GM04503 (cell line): ENCODE data around the gene FKBP1A.

Source experiments
- DNase-seq: peaks from one replicate; pipeline ENCODE4 v3.0.0-alpha.2; 2012; ENCODE audit warnings: low read depth

Gene FKBP1A

DNA sequence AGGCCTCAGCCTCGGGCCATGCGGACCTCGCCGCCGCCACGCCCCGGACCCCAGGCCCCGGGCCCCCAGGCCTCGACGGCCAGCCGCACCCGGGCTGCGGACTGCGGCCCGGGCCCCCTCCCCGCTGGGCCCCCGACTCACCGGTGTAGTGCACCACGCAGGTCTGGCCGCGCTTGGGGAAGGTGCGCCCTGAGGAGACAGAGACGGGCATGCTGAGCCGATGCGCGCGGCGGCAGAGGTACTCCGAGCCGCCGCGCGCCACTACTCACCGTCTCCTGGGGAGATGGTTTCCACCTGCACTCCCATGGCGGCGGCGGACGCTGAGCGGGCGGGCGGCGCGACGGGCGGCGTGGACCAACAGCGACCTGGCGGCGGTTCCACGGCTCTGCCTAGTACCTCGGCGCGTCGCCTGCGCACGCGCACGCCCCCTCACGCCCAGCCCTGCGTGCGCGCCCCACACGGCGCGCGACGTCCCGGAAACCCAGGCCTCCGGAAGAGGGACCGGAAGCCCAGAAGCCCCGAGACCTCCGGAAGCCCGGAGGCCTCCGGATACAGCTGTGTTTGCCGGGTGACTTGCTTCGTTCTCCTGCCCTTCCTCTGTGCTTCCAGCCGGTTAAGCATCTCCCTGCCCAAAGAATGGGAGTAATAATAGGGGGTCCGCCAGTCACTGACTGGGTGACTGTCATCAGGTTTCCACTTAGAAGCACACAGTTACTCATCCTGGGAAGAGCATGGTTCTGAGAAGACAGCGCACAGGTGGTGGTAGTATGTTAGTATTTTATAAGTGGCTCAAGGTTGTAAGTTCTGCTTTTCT lies at the start of gene FKBP1A:
TSS of gene FKBP1A (minus strand) at position 362 of the 814 bp plus-strand sequence. CDS start at position 306, 56 bp downstream.
- DNase-seq = no peak

DNA sequence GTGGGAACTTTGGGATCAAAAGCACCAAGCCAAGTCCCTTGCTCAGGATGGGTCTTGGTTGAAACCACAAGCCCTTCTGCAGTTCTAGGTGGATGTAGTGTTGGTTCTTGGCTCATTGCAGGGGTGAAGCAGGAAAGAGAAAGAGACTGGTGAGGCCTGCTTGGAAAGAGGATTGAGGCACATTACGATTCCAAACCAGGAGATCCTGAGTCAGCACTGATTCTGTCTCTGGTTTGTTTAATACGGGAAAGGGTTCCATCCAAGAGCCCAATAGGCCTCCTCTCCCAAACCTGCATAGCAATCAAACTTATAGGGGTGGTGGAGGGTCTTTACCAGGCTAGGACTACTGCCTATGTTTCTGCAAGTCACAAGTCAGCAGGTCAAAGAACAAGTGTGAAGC lies 49.5 kb upstream of the FKBP1A start:
- no peak for DNase-seq

GRCh38 chr20:1441133-1441532 lies 48.3 kb upstream of the FKBP1A start:
- DNase-seq = no peak

DNA sequence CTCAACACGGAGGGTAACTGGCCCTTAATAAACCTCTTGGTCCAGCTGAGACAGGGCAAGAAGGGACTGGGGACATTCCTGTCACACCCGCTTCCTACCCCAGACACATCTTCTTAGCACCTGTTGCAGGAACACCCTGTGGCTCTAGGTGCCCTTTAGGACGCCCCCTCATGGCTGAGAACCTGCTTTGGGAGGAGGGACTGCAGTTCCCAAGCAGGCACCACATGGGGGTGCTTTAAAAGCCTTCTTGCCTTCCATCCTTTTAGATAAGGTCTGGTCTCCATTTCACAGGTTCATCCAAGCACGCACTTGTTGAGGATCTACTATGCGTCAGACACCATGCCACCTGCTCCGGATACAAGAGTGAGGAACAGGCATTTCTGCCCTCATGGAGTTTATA lies 47.2 kb upstream of the FKBP1A start:
- no peak for DNase-seq

- DNase-seq = no peak
Observed at GRCh38 chr20:1438361-1438760, 45.5 kb upstream of the FKBP1A start.

GRCh38 chr20:1437235-1437904 lies 44.5 kb upstream of the FKBP1A start:
- DNase-seq = no peak

DNA sequence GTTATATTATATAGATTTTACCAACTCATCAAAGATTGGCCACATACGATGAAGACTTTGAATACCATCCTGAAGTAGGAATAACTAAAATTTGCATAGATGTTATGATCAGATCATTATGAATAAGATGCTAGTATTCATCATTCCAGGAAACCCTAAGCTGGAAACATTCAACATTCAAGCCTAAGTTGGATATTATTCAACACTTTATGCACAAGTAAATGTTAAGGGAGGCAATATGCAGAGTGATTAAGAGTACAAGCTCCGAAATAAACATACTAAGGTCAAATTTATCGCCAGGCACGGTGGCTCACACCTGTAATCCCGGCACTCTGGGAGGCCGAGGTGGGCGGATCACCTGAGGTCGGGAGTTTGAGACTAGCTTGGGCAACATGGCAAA lies 43.4 kb upstream of the FKBP1A start:
- no peak for DNase-seq

- DNase-seq = no peak
Observed at GRCh38 chr20:1435337-1435699, 42.5 kb upstream of the FKBP1A start.

DNA sequence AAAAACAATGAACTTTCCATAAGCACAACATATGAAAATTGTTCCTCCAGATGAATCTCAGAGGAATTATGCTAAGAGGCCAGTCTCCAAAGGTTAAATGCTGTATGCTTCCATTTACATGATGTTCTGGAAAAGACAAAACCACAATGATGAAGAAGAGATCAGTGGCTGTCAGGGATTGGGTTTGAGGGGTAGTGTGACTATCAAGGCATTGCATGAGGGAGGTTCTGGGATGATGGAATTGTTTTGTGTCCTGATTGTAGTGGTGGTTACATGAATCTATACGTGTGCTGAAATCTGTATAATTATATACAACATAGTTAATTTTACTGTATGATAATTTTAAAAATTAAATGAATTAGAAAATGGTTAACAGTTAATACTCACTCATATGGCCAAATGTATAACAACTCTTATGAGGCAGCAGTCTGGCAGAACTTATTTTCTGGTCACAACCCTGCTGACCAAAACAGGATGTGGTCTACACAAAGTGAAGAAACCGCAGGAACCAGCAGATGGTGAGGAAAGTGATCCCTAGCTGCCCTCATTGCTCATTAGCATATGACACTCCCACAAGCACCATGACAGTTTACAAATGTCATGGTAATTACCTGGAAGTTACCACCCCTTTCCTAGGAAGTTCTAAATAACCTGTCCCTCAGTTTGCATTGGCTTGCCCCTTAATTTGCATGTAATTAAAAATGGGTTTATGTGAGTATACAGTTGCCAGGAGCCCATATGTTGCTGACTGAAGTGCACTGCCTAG lies 41.9 kb upstream of the FKBP1A start:
- peak; percentile 77 for DNase-seq

GRCh38 chr20:1431158-1431557 lies 38.3 kb upstream of the FKBP1A start:
- DNase-seq = no peak

- peak; percentile 75 for DNase-seq
Observed at GRCh38 chr20:1430004-1430451, 37.2 kb upstream of the FKBP1A start.

DNA sequence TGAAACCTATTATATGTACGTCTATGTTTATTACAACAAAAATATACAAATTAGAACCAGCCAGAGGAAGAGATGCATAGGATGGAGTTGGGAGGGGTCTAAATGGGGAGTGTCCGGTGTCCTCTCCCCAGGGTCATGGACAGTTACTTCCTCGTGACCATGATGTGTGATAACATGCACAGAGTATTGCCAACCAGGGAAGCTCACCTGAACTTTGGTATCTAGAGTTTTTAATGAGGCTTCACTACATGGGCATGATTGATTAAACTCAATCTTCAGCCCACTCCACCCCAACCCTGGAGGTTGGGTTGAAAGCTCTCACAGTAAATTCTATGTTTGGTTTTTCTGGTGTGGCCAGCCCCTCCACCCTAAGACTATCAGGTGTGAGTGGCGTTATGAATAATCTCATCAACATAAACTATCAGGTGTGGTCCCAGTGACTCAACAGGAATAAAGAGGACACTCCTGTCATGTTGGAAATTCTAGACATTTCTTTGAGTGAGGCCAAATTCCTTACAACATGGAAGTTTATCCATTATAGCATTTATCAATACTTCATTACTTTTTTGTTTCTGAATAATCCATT lies 36.4 kb upstream of the FKBP1A start:
- no peak for DNase-seq

- no peak for DNase-seq
Observed at GRCh38 chr20:1427457-1428054, 34.7 kb upstream of the FKBP1A start.

- no peak for DNase-seq
Observed at GRCh38 chr20:1426231-1426849, 33.5 kb upstream of the FKBP1A start.

GRCh38 chr20:1424336-1424735 lies 31.5 kb upstream of the FKBP1A start:
- DNase-seq = no peak

- no peak for DNase-seq
Observed at GRCh38 chr20:1423625-1424106, 30.8 kb upstream of the FKBP1A start.

DNA sequence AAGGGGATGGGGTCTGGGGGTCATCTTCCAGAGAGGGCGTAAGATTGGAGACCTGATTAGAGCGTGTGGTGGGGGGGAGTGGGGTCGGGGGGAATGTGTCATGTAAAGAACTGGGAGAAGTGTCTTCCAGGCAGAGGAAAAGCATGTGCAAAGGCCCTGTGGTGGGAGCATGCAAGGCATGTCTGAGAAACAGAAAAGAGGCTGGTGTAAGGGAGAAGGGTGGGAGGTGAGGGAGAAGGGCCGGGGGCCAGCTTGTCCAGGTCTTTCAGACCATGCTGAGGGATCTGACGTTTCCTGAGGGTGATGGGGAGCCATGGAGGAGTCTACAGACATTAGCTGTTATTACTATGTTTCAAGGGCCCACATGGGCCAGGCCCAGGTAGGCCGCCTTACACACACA lies 30.4 kb upstream of the FKBP1A start:
- no peak for DNase-seq

GRCh38 chr20:1422753-1423152 lies 29.9 kb upstream of the FKBP1A start:
- no peak for DNase-seq

- DNase-seq = no peak
Observed at GRCh38 chr20:1420066-1420465, 27.2 kb upstream of the FKBP1A start.

GRCh38 chr20:1418350-1418749 lies 25.5 kb upstream of the FKBP1A start:
- peak; percentile 57 for DNase-seq

- DNase-seq = no peak
Observed at GRCh38 chr20:1417790-1418189, 24.9 kb upstream of the FKBP1A start.
